Parathyroid adenoma (tissue), 2 donors: ENCODE results near the gene GHRH.

Source experiments
- H2AFZ ChIP-seq: fragments of 300-600 bp; sonication (generic); one replicate; pipeline ENCODE4 v1.7.0; 2017; ENCODE audit warnings: antibody characterized with exemption, mild to moderate bottlenecking
- H3K27ac ChIP-seq: fragments of 300-600 bp; sonication (generic); one replicate; pipeline ENCODE4 v1.7.0; 2017
- H3K27me3 ChIP-seq: fragments of 300-600 bp; sonication (generic); one replicate; pipeline ENCODE4 v1.7.0; 2017; ENCODE audit warnings: low read length; ENCODE audit not compliant: control insufficient read depth, insufficient read depth
- H3K36me3 ChIP-seq: fragments of 300-600 bp; sonication (generic); one replicate; pipeline ENCODE4 v1.7.0; 2017; ENCODE audit warnings: low read length; ENCODE audit not compliant: control insufficient read depth, insufficient read depth
- H3K4me1 ChIP-seq: fragments of 300-600 bp; sonication (generic); one replicate; pipeline ENCODE4 v1.7.0; 2017; ENCODE audit warnings: control low read depth
- H3K4me2 ChIP-seq: fragments of 300-600 bp; sonication (generic); one replicate; pipeline ENCODE4 v1.7.0; 2017; ENCODE audit warnings: low read length
- H3K4me3 ChIP-seq: fragments of 300-600 bp; sonication (generic); one replicate; pipeline ENCODE4 v1.7.0; 2017; ENCODE audit warnings: low read depth, low read length
- H3K79me2 ChIP-seq: fragments of 300-600 bp; sonication (generic); one replicate; pipeline ENCODE4 v1.7.0; 2017; ENCODE audit warnings: control low read depth
- H3K9ac ChIP-seq: fragments of 300-600 bp; sonication (generic); one replicate; pipeline ENCODE4 v1.7.0; 2017; ENCODE audit warnings: mild to moderate bottlenecking
- H3K9me3 ChIP-seq: fragments of 300-600 bp; sonication (generic); one replicate; pipeline ENCODE4 v1.7.0; 2017; ENCODE audit warnings: low read length; ENCODE audit not compliant: control insufficient read depth
- CTCF ChIP-seq: fragments of 300-600 bp; sonication (generic); IDR thresholded peaks from one replicate; pipeline ENCODE4 v1.7.0; 2017; ENCODE audit warnings: antibody characterized with exemption, mild to moderate bottlenecking
- donor health status: primary hyperparathyroidism.

The GHRH gene

DNA sequence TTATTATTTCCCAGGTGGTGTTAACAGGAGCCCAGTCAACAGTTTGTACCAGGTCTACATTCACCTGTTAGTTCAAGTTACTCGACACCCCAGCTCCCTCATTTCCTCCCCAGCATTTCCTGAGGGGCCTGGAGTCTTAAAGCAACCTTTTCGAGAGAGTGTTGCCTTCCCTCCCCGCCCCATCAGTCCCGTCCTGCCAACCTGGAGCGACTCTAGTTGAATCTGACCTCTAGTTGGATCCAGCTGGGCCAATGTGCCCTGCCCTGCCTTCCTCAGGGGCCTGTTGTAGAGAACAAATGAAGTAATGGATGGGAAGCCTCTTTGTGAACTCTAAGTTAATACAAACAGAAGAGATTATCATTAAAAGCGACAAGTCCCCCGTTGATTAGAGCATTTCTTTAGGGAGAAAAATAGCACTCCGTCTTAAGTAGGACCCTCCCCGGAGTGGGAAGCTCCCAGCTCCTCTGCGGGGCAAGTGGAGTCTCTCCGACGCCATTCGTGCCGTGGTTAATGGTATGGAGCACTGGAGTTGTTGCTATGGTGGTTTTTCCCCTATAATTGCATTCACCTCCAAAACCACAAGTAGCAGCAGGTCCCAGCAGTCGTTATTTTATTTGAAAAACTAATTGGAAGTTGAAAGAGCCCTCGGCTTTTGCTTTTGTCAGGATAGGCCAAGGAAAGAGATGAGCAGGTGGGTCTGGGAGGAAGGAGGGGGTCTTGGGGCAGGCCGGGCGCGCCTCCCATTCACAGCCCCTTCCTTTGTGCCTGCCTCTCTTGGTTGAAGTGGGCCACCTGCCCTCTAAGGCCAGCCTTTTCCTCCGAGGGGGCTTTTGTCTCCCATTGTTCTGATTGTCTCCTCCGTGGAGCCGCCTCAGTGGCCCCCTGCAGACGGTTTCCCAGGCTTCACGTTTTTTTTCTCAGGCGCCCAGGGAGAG lies 16.1 kb downstream of the GHRH start:
- Histone ChIP-seq H3K27ac (no peak overlapping the region), H3K9ac (no peak overlapping the region), H3K27me3 (no peaks in the 10 kb centered on the region), H3K4me1 (no peaks in the 10 kb centered on the region), H3K36me3 (no peaks in the 10 kb centered on the region), H3K79me2 (no peaks in the 10 kb centered on the region), H3K4me3 (no peak overlapping the region), H2AFZ (no peak overlapping the region), H3K4me2 (no peak overlapping the region), H3K9me3 (no peaks in the 10 kb centered on the region)
- no peak for TF ChIP-seq CTCF

DNA sequence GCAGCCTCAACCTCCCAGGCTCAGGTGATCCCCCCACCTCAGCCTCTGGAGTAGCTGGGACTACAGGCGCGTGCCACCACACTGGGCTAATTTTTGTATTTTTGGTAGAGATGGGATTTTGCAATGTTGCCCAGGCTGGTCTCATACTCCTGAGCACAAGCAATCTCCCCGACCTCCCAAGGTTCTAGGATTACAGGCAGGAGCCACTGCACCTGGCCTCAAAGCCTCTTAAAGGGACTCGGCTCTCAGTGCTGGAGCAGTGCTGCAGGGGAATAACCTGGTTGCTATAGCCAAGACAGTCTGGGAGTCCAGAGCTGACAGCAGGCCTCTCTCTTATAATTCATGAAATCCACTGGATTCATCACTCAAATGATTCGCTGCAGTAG lies 17.0 kb downstream of the GHRH start:
- Histone ChIP-seq H2AFZ (no peak overlapping the region), H3K36me3 (no peaks in the 10 kb centered on the region), H3K4me2 (no peak overlapping the region), H3K4me1 (no peaks in the 10 kb centered on the region), H3K4me3 (no peak overlapping the region), H3K9me3 (no peaks in the 10 kb centered on the region), H3K27ac (no peak overlapping the region), H3K27me3 (no peaks in the 10 kb centered on the region), H3K9ac (no peak overlapping the region), H3K79me2 (no peaks in the 10 kb centered on the region)
- TF ChIP-seq CTCF, result no peak

DNA sequence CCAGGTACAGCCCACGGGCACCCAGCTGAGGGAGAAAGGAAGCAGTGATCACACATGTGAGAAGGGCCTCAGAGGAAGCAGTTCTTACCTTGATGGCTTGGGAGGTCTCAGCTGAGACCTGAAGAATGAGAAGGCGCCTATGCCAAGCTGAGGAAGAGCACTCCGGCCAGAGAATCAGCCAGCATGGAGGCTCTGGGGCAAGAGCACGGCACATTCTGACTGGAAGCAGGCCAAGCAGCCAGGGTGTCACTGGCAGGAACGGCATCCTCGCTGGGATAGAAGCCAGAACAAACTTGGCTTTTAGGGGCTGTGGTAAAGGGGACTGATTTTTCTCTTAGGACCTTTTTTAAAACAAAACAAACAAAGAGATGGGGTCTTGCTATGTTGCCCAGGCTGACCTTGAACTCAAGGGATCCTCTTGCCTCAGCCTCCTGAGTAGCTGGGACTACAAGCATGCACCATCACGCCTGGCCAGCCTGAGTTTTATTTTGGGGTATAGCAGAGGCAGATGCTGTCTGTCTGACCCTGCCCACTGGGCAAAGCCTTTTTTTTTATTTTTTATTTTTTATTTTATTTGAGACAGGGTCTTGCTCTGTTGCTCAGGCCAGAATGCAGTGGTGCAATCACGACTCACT lies 17.6 kb downstream of the GHRH start:
- no peak overlapping the region for H3K4me2 ChIP-seq
- no peak overlapping the region for H3K4me3 ChIP-seq
- H3K27ac ChIP-seq, result no peak overlapping the region
- H3K9me3 ChIP-seq, result no peaks in the 10 kb centered on the region
- no peak for TF ChIP-seq CTCF
- H3K27me3 ChIP-seq, result no peaks in the 10 kb centered on the region
- H3K4me1 ChIP-seq, result no peaks in the 10 kb centered on the region
- H3K36me3 ChIP-seq, result no peaks in the 10 kb centered on the region
- H2AFZ ChIP-seq, result no peak overlapping the region
- H3K9ac ChIP-seq, result no peak overlapping the region
- H3K79me2 ChIP-seq, result no peaks in the 10 kb centered on the region

DNA sequence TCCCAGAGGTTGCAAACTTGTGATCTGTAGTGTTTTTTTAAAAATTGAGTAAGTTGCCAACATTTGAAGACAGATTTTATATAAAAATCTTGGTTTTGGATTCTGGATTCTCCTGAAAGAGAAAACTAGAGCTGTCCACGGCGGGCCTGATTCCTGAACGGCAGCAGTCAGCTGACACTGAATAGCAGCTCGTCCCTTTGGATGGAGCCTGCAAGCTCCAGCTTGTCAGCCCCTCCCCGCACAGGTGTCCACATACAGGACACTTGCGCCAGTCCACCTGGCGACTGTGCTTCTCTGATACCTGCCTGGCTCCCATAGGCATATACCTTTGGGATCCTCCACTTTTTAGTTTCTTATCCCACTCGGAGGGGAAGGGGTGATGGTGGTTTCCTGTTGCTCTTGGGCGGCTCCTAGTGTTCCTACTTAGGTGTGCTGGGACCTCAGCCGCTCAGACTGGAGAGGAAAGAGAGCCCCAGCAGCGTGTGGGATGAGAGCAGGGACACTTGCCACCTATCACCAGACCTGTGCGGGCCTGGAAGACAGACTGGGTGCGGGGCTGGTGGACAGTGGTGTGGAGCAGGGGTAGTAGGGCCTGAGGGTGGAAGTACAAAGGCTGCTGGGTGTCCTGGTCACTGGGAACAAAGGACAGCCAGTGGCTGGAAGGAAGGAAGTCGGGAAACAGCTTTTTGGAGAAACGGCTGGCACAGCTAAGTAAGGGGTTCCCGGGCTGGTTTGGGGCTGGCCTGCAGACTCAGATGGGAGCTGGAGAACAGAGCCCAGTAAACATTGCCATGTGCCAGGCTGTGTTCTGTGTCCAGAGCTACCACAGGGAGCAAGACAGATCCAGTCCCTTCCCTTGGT lies 18.3 kb downstream of the GHRH start:
- Histone ChIP-seq H3K4me2 (no peak overlapping the region), H3K9ac (no peak overlapping the region), H3K4me1 (no peaks in the 10 kb centered on the region), H3K79me2 (no peaks in the 10 kb centered on the region), H3K36me3 (no peaks in the 10 kb centered on the region), H2AFZ (no peak overlapping the region), H3K27ac (no peak overlapping the region), H3K4me3 (no peak overlapping the region), H3K9me3 (no peaks in the 10 kb centered on the region), H3K27me3 (no peaks in the 10 kb centered on the region)
- TF ChIP-seq CTCF, result no peak
